CD4-positive, alpha-beta T cell treated with Interleukin-17A for 1 hour (primary cell): ENCODE measurements around the gene RECQL5.

Experiments
- DNase-seq: peaks from one replicate; pipeline ENCODE4 v3.0.0-alpha.2; 2020

The RECQL5 gene

GRCh38 chr17:75685499-75685898 is 18.5 kb upstream of the RECQL5 start:
- DNase-seq: no peak

DNA sequence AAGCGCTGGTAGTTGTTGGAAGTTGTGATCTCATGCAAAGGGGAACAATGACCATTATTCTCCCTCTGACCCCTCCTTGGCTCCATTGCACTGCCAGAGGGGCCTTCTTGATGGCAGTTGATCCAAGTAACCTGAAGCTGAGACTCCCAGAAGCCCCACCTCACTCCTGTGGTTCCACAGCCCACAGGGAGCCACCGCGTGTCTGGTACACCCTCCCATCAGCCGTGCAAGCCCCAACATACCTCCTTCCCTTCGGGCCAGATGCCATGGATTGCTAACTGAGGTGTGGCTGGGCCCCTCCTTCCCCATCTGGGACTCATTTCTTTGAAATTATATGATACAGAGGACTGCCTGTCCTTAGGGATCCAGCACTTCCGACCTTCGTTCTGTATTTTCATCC is 18.0 kb upstream of the RECQL5 start:
- DNase-seq: no peak

DNA sequence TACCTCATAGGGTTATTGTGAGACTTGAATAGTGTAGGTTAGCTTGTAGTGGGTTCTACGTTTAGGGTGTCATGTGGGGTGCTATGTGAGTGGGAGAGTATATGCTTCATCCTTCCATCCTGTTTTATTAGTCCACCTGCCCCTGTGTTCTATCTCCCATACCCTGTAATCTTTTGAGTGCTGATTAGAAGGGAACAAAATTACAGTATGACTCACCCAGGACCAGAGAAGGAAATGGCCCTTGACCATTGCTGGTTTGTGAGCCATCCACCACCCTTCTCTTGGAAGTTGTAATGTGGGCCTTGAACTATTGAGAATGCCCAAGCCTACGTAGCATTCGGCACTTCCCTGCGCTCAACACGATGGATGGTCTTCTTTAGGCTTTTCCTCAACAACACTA is 17.3 kb upstream of the RECQL5 start:
- no peak for DNase-seq

- DNase-seq: no peak
These were observed 16.6 kb upstream of the RECQL5 start for GRCh38 chr17:75683583-75683982.

DNA sequence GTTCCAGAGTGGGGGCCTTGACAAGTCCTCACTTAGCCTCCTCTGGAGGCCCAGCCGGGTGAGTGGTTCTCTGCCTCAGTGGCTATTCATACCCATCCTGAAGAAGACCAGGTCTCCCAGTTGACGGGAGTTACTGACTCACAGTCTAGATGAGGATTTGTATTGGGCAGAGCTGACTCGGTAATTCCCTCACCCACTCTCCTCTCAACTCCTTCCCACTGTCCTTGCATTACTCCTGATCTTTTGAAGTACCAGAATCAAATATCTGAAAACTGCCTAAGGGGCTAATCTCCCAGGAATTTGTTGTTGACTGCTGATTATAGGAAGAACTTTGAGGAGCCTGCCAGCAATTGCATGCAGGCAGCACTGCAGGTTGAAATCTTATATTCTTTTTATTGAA is 14.3 kb upstream of the RECQL5 start:
- no peak for DNase-seq

DNA sequence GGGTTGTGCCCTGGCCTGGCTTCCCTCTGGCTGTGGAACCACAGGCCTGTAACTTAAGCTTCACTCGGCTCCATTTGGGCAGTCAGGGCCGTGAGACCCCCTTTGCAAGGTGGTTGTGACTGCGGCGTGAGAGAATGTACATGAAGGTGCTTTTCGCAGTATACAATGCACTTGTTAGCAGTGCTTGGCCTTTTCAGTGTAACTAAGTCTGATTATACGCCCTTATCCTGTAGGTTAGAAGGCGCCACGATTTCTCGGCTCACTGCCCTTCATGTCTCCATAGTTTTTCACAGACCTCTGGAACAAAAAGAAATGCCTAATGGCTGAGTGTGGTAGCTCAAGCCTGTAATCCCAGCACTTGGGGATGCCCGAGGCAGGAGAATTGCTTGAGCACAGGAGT is 13.5 kb upstream of the RECQL5 start:
- DNase-seq: no peak

DNA sequence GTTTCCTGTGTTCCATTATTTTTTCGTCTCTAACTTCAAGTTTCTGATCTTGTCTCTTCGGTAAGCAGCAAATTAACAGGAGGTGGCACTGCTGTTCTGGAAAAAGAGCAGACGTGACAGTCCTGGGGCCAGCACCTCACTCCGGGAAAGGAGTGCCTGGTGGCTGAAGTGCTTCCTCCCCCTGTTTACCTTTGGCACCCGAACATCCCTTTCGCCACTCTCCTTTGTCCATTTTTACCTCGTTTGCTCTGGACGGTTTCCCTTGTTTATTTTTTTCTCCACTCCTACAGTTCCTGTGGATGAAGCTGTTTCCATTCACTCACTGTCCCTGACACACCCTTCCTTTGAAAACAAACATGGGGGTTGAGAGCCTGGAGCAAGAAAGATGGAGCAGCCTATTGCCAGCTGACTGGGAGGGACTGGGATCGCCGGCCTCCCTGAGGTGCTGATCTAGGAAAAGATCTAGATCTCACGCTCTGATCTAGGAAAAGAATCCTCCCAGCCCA is 12.8 kb upstream of the RECQL5 start:
- no peak for DNase-seq

- no peak for DNase-seq
These were observed 9.5 kb upstream of the RECQL5 start for GRCh38 chr17:75676461-75676860.

DNA sequence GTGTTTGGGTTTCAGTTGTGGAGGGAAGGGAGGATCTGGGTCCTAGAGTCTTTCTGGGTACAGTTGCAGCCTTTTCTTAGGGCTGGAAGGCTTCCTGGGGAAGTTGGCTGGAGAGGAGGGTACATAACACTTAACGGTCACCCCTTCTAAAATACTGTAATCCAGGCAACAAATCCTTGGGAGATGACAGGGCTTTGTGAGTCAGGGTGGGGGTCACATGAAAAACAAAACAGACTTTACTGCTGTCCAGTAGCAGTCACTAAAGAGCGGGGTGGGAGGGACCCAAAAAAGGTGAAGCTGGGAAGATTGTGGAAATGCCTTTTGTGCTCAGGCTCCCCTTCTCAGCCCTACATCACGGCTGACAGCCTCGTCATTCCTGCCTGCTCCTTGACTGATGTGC is 6.5 kb upstream of the RECQL5 start:
- DNase-seq: no peak

- no peak for DNase-seq
These were observed 5.1 kb upstream of the RECQL5 start for GRCh38 chr17:75672011-75672410.

DNA sequence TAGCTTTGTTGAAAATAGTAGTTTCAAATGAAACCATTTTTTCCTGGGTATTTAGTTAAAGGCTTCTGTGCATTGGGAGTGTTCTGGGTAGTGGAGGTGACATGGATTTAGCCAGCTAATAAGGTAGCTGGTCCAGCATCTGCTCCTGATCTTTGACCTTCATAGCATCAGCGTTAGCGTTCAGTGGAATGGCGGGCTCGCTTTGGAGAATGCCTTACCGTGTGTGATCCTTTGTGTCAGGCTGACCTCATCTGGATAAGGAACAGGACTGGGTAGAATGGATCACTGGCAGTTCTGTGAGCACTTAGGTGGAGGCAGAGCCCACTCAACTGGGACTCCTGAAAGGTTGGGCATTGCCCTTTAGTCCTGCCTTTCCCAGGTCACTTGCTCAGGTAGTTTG is 3.9 kb upstream of the RECQL5 start:
- DNase-seq: no peak

GRCh38 chr17:75668489-75668888 is 1.5 kb upstream of the RECQL5 start:
- no peak for DNase-seq

DNA sequence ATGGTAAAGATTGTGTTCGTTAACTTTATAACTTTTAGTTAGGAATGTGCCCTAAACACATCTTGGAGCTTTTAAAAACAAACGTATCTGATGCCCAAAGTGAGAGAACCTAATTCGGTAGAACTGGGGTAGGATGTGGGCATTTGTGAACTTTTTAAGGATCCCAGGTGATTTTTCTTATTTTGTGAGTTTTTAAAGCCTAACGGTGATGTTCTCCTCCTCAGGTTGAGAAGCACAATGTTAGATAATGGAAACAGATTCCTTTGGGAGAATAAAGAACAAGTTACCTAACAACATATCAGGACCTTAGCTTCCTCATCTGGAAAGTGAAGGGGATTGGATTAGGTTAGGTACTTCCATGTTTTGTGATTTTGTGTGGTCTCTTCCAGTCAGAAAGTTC is 871 bp upstream of the RECQL5 start:
- no peak for DNase-seq

DNA sequence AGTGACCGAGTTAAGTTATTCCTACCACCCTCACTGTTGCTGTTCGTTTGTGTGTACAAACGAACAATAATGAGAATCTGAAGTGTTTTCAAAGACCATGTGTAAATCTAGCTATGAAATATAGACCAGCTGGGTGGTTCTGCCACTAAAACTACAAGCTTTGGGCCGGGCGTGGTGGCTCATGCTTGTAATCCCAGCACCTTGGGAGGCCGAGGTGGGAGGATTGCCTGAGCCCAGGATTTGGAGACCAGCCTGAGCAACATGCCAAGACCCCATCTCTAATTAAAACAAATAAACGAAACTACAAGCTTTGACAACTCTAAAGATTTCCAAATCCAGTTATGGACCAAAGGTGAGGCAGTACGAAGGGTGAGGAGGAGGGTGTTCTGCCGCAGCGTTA is 973 bp downstream of the RECQL5 start:
- DNase-seq: no peak

DNA sequence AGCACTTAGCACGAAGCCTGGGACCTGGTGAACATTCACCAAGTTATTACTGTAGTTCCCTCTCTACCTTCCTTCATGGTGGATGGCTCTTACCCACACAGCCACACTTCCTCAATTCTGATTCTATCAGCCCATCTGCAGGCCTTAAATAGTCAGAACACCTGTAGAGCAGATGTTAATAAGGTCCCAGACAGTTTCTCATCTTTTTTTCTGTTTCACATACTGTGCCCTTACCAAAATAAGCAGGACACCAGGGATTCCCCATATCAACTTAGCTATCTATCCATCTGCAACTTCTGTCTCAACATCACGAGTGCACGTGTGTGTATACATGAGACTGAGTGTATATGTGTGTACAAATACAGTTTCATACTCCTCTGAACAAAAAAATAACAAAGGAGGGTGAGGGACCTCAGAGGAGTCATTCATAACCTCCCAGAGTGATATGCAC is 2.8 kb downstream of the RECQL5 start:
- DNase-seq: no peak

- DNase-seq: no peak
These were observed 4.4 kb downstream of the RECQL5 start for GRCh38 chr17:75662511-75662910.

- no peak for DNase-seq
These were observed 5.4 kb downstream of the RECQL5 start for GRCh38 chr17:75661531-75661930.

DNA sequence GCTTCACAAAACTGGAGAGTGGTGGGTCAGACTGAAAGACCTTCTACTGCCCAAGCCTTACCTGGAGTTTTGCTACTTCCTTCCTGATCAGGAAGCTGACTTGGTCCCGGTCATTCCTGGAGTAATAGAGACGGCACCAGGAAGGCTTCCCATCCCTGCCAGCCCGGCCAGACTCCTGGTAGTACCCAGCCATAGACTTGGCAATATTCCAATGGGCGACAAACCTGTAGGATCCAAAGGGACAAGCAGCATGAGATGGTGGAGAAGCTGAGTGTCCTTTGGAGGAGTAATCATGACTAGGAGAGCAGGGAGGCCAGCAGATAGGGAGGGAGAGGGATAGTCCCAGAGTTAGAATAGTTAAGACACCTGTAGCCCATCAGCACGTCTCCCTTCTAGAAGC is 8.7 kb downstream of the RECQL5 start:
- no peak for DNase-seq

GRCh38 chr17:75654176-75654575 is 12.8 kb downstream of the RECQL5 start:
- no peak for DNase-seq

- DNase-seq: peak; percentile 45
These were observed 13.9 kb downstream of the RECQL5 start for GRCh38 chr17:75652934-75653549.

DNA sequence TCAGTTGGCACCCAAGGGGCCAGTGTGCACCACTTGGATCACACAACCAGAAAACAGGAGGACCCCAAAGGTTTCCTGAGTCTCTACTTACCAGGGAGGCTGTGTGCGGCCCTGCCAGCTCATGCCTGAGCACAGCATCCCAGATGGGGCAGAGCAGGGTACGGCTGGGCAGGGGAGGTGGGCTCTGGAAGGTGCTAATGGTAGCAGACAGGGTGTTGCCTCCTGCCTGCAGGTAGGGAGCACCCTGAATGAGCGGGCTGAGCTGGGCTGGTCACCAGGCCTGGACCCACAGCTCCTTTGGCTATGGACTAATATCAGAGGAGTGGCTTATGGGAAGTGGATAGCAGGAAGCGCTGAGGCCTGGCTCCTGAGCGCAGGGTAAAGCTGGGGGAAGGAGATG is 14.6 kb downstream of the RECQL5 start:
- DNase-seq: no peak

GRCh38 chr17:75650874-75651273 is 16.1 kb downstream of the RECQL5 start:
- DNase-seq: no peak

DNA sequence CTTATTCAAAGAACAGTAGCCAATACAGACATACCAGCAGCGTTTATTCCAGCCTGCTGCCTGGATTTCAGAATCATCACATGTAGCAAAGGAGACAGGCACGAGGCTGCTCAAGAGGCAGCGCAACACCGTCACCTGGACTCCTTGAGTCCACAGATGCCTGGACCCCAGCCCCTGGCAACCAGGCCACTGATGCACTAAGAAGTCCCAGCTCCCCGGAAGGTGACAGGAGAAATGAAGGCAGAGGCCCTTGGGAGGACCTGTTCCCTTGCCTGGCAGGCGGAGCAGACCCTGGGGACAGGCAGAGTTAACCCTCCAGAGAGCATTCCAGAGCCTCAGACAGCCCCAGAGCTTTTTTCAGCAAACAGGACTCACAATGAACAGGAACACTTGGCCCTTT is 17.3 kb downstream of the RECQL5 start:
- no peak for DNase-seq

DNA sequence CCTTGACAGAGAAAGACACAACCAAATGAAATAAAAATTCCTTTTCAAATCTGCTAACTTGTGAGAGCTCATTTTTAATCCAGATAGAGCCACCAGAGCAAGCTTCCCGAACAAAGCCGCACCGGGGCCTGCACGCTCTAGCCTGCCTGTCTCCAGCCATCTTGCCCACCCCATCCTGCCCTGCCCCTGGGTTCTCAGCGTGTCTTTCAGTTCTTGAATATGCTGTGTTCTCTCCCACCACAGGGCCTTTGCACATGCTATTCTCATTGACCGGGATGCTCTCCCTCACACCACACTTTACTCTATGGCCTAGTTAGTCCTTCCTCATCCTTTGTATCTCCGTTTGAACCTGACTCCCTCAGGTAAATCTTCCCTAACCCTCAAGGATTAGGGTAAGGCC is 19.0 kb downstream of the RECQL5 start:
- no peak for DNase-seq

- no peak for DNase-seq
These were observed 19.9 kb downstream of the RECQL5 start for GRCh38 chr17:75647061-75647460.

DNA sequence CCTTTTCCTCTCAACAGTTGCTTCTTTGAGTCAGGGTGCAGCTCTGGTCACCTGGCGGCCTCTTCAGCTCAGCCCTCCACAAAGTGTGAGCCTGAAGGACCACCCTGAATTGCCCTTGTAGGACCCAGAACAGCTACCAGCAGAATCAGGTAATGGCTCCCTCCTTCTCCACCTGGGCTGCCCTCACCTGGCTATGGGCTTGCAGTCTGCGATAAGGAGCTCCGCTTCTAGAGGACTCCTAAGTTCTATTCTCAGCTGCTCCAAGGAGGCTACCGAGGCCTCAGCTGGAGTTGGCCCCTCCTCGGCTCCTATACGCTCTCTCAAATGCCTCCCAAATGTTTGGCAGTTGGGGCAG is 20.3 kb downstream of the RECQL5 start:
- no peak for DNase-seq
